NB4 (cell line): ENCODE measurements around the gene TRAIP.
A peak's percentile ranks its signal among the peaks of the same experiment; 100 is the strongest.

Experiments used
- DNase-seq: peaks from one replicate; pipeline ENCODE4 v3.0.0; 2010; ENCODE audit warnings: low read depth
- H3K4me3 ChIP-seq: one replicate; pipeline ENCODE4 v1.5.1; 2011; ENCODE audit warnings: mild to moderate bottlenecking, low read depth, low read length, moderate library complexity
- CTCF ChIP-seq: IDR thresholded peaks from one replicate; pipeline ENCODE4 v1.5.1; 2012; ENCODE audit warnings: low read depth, low read length
- MAX ChIP-seq: IDR thresholded peaks from 2 replicates; pipeline ENCODE4 v1.6.1; 2011; ENCODE audit warnings: low read depth, low read length
- MYC ChIP-seq: IDR thresholded peaks from 2 replicates; pipeline ENCODE4 v1.6.1; 2011; ENCODE audit warnings: low read depth, low read length
- POLR2A ChIP-seq: IDR thresholded peaks from 2 replicates; pipeline ENCODE4 v1.6.1; 2011; ENCODE audit warnings: mild to moderate bottlenecking; ENCODE audit not compliant: insufficient read length; ENCODE audit errors: extremely low read depth

TRAIP gene

GRCh38 chr3:49841806-49842205, 14.6 kb downstream of the TRAIP start:
- TF ChIP-seq MYC (no peak), CTCF (no peak), POLR2A (no peak), MAX (no peak)
- DNase-seq = no peak

GRCh38 chr3:49841126-49841696, 15.2 kb downstream of the TRAIP start:
- H3K4me3 ChIP-seq = no peak overlapping the region
- DNase-seq = peak; percentile 66
- no peak for TF ChIP-seq POLR2A
- peak; percentile 69 for TF ChIP-seq CTCF
- peak; percentile 35; the same call in 1 of the 2 replicates for TF ChIP-seq MAX
- no peak for TF ChIP-seq MYC

More at GRCh38 chr3:49841806-49842205, 14.6 kb downstream of the TRAIP start:
- no peak overlapping the region for H3K4me3 ChIP-seq

- H3K4me3 ChIP-seq = no peak overlapping the region
- TF ChIP-seq POLR2A (no peak), MYC (no peak), MAX (no peak), CTCF (no peak)
- no peak for DNase-seq
Observed at GRCh38 chr3:49840388-49840787, 16.0 kb downstream of the TRAIP start.

- peak; percentile 73; the same call in 1 of the 2 replicates for TF ChIP-seq MAX
- no peak for TF ChIP-seq POLR2A
- no peak; the same call in 1 of the 2 replicates for TF ChIP-seq MYC
- peak; percentile 82 for TF ChIP-seq CTCF
- DNase-seq = peak; percentile 82
- H3K4me3 ChIP-seq = no peak overlapping the region
Observed at GRCh38 chr3:49839193-49839809, 17.1 kb downstream of the TRAIP start.

- H3K4me3 ChIP-seq = no peak overlapping the region
- TF ChIP-seq MAX (no peak), MYC (no peak), CTCF (no peak), POLR2A (no peak)
- DNase-seq = peak; percentile 66
Observed at GRCh38 chr3:49831341-49831740, 25.0 kb downstream of the TRAIP start.
